Measurements from ENCODE around the gene TMSB10.

TMSB10 gene

GRCh38 chr2:84938194-84938879 is 32.9 kb downstream of the TMSB10 start:
- ATAC-seq: peak; percentile 64
- TF ChIP-seq CREB5 (CRISPR knock-in tag; IDR thresholded peaks at IDR 0.05; ENCODE audit: low read depth): no peak
- TF ChIP-seq PATZ1 (CRISPR knock-in tag; IDR thresholded peaks at IDR 0.05; ENCODE audit: borderline replicate concordance): no peak
- TF ChIP-seq TCF4 (CRISPR knock-in tag; IDR thresholded peaks at IDR 0.05; ENCODE audit: borderline replicate concordance): no peak
- no peak for TF ChIP-seq ESRRG (CRISPR knock-in tag; IDR thresholded peaks at IDR 0.05)
- TF ChIP-seq SNAI2 (CRISPR knock-in tag; IDR thresholded peaks at IDR 0.05): no peak
- no peak for TF ChIP-seq ZNF565 (CRISPR knock-in tag; conservative IDR thresholded peaks at IDR 0.05; ENCODE audit: low read depth)
- TF ChIP-seq ARNTL (CRISPR knock-in tag; IDR thresholded peaks at IDR 0.05; ENCODE audit: borderline replicate concordance, low read depth): no peak
- TF ChIP-seq BACH2 (CRISPR knock-in tag; IDR thresholded peaks at IDR 0.05; ENCODE audit: borderline replicate concordance): no peak
- no peak for TF ChIP-seq ZNF70 (CRISPR knock-in tag; IDR thresholded peaks at IDR 0.05)
- no peak for TF ChIP-seq CSDC2 (CRISPR knock-in tag; IDR thresholded peaks at IDR 0.05)
- TF ChIP-seq GLIS3 (CRISPR knock-in tag; IDR thresholded peaks at IDR 0.05): no peak
- TF ChIP-seq RARB (CRISPR knock-in tag; IDR thresholded peaks at IDR 0.05): no peak
- no peak for TF ChIP-seq ZFP3 (CRISPR knock-in tag; IDR thresholded peaks at IDR 0.05)
- TF ChIP-seq OSR1 (CRISPR knock-in tag; IDR thresholded peaks at IDR 0.05): no peak
- TF ChIP-seq POU6F1 (CRISPR knock-in tag; IDR thresholded peaks at IDR 0.05; ENCODE audit: borderline replicate concordance, low read depth): no peak
- TF ChIP-seq CSRNP3 (CRISPR knock-in tag; IDR thresholded peaks at IDR 0.05): no peak
- no peak for TF ChIP-seq TSHZ2 (CRISPR knock-in tag; IDR thresholded peaks at IDR 0.05)
- TF ChIP-seq ISL1 (CRISPR knock-in tag; IDR thresholded peaks at IDR 0.05): no peak

- no peak; the same call in 2 of the 3 replicates for ATAC-seq
- no peak for TF ChIP-seq ZNF565 (CRISPR knock-in tag; conservative IDR thresholded peaks at IDR 0.05; ENCODE audit: low read depth)
- no peak for TF ChIP-seq TSHZ2 (CRISPR knock-in tag; IDR thresholded peaks at IDR 0.05)
- TF ChIP-seq TCF4 (CRISPR knock-in tag; IDR thresholded peaks at IDR 0.05; ENCODE audit: borderline replicate concordance): no peak
- TF ChIP-seq PATZ1 (CRISPR knock-in tag; IDR thresholded peaks at IDR 0.05; ENCODE audit: borderline replicate concordance): no peak
- TF ChIP-seq ZFP3 (CRISPR knock-in tag; IDR thresholded peaks at IDR 0.05): no peak
- TF ChIP-seq CSDC2 (CRISPR knock-in tag; IDR thresholded peaks at IDR 0.05): no peak
- TF ChIP-seq SNAI2 (CRISPR knock-in tag; IDR thresholded peaks at IDR 0.05): no peak
- TF ChIP-seq ESRRG (CRISPR knock-in tag; IDR thresholded peaks at IDR 0.05): no peak
- no peak for TF ChIP-seq PPARA (CRISPR knock-in tag; IDR thresholded peaks at IDR 0.05; ENCODE audit: borderline replicate concordance)
- TF ChIP-seq ZC3H10 (CRISPR knock-in tag; IDR thresholded peaks at IDR 0.05): no peak
- no peak for TF ChIP-seq CSRNP3 (CRISPR knock-in tag; IDR thresholded peaks at IDR 0.05)
These were observed 34.1 kb downstream of the TMSB10 start for GRCh38 chr2:84939426-84940087.

Measured in SK-N-SH treated with all-trans-retinoic acid at 6 μM for 48 hours (cell line).